ENCODE data around the gene SPPL2A. TPM values are rescaled to one million over a fixed set of nuclear protein-coding genes. Genes with fewer than 3 reads are reported as not detected.

Gene SPPL2A
- total and polyA plus RNA-seq, 7 donors, result 22.8 to 303 (median 98.6) TPM

DNA sequence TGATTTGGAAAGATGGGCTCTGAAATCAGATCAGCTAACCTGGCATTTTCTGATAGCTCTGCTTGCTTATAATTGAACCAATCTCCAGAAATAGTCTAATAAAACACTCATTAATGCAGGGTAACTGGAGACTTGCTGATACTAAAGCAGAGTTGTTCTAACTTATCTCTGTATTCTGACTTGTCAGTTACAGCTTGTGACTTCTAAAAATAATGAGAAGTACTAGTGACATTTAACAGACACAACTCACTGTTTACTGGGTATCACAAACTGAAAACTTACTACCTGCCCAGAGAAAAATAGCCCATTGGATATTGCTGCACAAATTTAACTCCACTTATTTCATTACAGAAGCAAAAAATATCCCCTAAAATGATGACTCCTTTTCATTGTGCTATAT lies 54.9 kb downstream of the SPPL2A start:
- DNase-seq, result no peak
- no peak overlapping the region for H3K27ac ChIP-seq
- no peaks in the 10 kb centered on the region for H3K27me3 ChIP-seq
- H3K36me3 ChIP-seq, result peaks cover 0 to 35% (median 5%) of the 10 kb centered on the region in 4 donors
- intact Hi-C loops (cut with DNase I), result no loop called here
- H3K4me3 ChIP-seq, result no peak overlapping the region
- no peaks in the 10 kb centered on the region for H3K9me3 ChIP-seq
- no peaks in the 10 kb centered on the region for H3K4me1 ChIP-seq
- no peak for TF ChIP-seq EP300 (IDR thresholded peaks at IDR 0.05)
- TF ChIP-seq, protein P1, sequence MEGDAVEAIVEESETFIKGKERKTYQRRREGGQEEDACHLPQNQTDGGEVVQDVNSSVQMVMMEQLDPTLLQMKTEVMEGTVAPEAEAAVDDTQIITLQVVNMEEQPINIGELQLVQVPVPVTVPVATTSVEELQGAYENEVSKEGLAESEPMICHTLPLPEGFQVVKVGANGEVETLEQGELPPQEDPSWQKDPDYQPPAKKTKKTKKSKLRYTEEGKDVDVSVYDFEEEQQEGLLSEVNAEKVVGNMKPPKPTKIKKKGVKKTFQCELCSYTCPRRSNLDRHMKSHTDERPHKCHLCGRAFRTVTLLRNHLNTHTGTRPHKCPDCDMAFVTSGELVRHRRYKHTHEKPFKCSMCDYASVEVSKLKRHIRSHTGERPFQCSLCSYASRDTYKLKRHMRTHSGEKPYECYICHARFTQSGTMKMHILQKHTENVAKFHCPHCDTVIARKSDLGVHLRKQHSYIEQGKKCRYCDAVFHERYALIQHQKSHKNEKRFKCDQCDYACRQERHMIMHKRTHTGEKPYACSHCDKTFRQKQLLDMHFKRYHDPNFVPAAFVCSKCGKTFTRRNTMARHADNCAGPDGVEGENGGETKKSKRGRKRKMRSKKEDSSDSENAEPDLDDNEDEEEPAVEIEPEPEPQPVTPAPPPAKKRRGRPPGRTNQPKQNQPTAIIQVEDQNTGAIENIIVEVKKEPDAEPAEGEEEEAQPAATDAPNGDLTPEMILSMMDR (IDR thresholded peaks at IDR 0.05), result no peak
- TF ChIP-seq POLR2AphosphoS5 (IDR thresholded peaks at IDR 0.05), result no peak
- TF ChIP-seq POLR2A (IDR thresholded peaks at IDR 0.05), result no peak

DNA sequence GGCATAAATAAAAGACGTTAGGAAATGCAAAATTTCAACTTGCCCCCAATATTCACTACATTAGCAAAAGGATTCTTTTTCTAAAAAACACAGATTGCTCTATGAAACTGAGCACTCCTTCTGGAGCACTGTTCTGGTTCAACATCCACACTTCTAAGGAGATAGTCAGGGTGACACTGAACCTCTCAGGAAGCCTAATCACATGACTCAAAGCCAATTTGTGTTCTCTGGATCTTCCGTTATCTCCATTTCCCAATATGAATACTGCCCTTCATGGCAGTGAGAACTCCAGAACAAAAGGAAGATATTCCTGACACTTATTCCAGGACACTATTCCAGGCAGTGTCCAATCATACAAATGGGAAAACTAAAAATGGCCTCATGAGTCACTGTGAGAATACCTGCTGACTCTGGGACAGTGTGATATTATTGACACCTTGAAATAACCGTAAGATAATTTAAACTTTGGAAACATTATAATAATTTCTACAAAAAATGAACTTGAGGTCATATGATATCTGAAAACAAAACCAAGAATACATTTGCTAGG lies 57.6 kb downstream of the SPPL2A start:
- intact Hi-C loops (cut with DNase I), result no loop called here

DNA sequence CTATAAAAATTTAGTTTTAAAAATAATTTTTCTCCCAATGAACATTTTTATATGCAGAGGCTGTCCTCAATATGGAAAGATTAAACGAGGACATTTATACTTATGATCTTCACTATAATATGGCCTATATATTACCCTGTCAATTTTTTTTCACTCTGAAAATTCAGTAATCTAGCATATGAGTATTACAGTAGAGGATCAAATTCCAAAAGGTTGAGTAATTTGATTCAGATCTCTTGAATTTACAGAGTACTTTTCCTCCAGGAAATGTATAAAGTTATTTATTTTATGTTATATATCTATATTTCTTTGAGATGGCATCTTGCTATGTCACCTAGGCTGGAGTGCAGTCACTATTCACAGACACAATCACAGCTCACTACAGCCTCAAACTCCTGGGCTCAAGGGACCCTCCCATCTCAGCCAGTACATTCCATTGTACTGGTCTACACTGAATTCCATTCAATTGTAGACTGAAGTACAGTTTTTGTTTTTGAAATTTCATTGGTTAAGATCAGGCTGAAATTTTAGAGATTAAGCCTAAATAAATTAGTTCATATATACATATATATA lies 62.7 kb downstream of the SPPL2A start:
- H3K27ac ChIP-seq, result no peak overlapping the region
- no peaks in the 10 kb centered on the region for H3K27me3 ChIP-seq
- H3K36me3 ChIP-seq, result peaks cover 0 to 24% (median 11%) of the 10 kb centered on the region in 4 donors
- H3K4me1 ChIP-seq, result no peaks in the 10 kb centered on the region
- TF ChIP-seq EP300 (IDR thresholded peaks at IDR 0.05) (no peak), POLR2AphosphoS5 (IDR thresholded peaks at IDR 0.05) (no peak), POLR2A (IDR thresholded peaks at IDR 0.05) (no peak)
- TF ChIP-seq, protein P1 (IDR thresholded peaks at IDR 0.05), result no peak
- intact Hi-C loops (cut with DNase I), result no loop called here
- no peak overlapping the region for H3K4me3 ChIP-seq
- WGBS, 2 donors, result 53 to 86% methylated on average over 1 of the region's 1 CpG
- no peaks in the 10 kb centered on the region for H3K9me3 ChIP-seq
- DNase-seq, result no peak

More for the DNA sequence above, 57.6 kb downstream of the SPPL2A start:
- Histone ChIP-seq H3K4me3 (no peak overlapping the region), H3K9me3 (no peaks in the 10 kb centered on the region), H3K27me3 (no peaks in the 10 kb centered on the region), H3K36me3 (peaks cover 0 to 30% (median 11%) of the 10 kb centered on the region in 4 donors), H3K4me1 (no peaks in the 10 kb centered on the region), H3K27ac (no peak overlapping the region)
- 91 to 95% methylated on average over 3 of the region's 3 CpGs for WGBS, 2 donors
- TF ChIP-seq, protein P1 (IDR thresholded peaks at IDR 0.05), result no peak
- TF ChIP-seq EP300 (IDR thresholded peaks at IDR 0.05) (no peak), POLR2A (IDR thresholded peaks at IDR 0.05) (no peak), POLR2AphosphoS5 (IDR thresholded peaks at IDR 0.05) (no peak)
- no peak for DNase-seq

DNA sequence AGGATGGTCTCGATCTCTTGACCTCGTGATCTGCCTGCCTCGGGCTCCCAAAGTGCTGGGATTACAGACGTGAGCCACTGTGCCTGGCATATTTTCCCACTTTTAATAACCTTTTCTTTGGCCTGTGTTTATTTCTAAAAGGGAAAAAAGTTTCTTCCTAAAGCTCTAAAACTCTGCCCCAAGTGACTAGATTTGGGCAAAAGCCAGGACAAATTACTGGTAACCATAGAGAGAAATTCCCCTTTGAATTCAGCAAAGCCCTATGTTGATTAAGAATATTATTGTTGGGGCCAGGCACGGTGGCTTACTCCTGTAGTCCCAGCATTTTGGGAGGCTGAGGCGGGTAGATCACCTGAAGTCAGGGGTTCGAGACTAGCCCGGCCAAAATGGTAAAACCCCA lies 67.4 kb downstream of the SPPL2A start:
- Histone ChIP-seq H3K27ac (no peak overlapping the region), H3K27me3 (no peaks in the 10 kb centered on the region), H3K36me3 (no peaks in the 10 kb centered on the region), H3K4me1 (no peaks in the 10 kb centered on the region), H3K4me3 (no peak overlapping the region), H3K9me3 (no peaks in the 10 kb centered on the region)
- TF ChIP-seq POLR2A (IDR thresholded peaks at IDR 0.05) (no peak), POLR2AphosphoS5 (IDR thresholded peaks at IDR 0.05) (no peak), EP300 (IDR thresholded peaks at IDR 0.05) (no peak)
- TF ChIP-seq, protein P1 (IDR thresholded peaks at IDR 0.05), result no peak
- 92 to 93% methylated on average over 8 of the region's 8 CpGs for WGBS, 2 donors
- intact Hi-C loops (cut with DNase I), result no loop called here
- no peak for DNase-seq
